ENCODE data around the gene MYL7.

GRCh38 chr7:44188480-44189225 lies 47.5 kb upstream of the MYL7 start:
- TF ChIP-seq EZH2 (IDR thresholded peaks at IDR 0.05; ENCODE audit: borderline replicate concordance, low read length) (no peak), CTCF (IDR thresholded peaks at IDR 0.05; ENCODE audit: low read length) (no peak)

All from OCI-LY1 (cell line).